Loucy (cell line): ENCODE results near the gene KRT34.

Experiments
- H2AFZ ChIP-seq: fragments of 200-600 bp; sonication (generic); 2 replicates; pipeline ENCODE4 v1.6.0; 2016; ENCODE audit warnings: antibody characterized with exemption, mild to moderate bottlenecking, low read length, moderate library complexity
- H3F3A ChIP-seq: fragments of 200-600 bp; 2 replicates; pipeline ENCODE4 v1.6.0; 2016; ENCODE audit warnings: antibody characterized with exemption, low read depth, mild to moderate bottlenecking
- H3K27me3 ChIP-seq: fragments of 200-600 bp; sonication (generic); 2 replicates; pipeline ENCODE4 v1.6.1; 2014; ENCODE audit warnings: low read length, mild to moderate bottlenecking; ENCODE audit not compliant: insufficient read depth, poor library complexity, severe bottlenecking
- H3K36me3 ChIP-seq: fragments of 200-600 bp; sonication (generic); 2 replicates; pipeline ENCODE4 v1.6.1; 2016; ENCODE audit warnings: low read length; ENCODE audit not compliant: insufficient read depth
- H3K4me1 ChIP-seq: fragments of 200-600 bp; sonication (generic); 2 replicates; pipeline ENCODE4 v1.5.1; 2014; ENCODE audit warnings: low read length, mild to moderate bottlenecking; ENCODE audit not compliant: insufficient read depth, poor library complexity, severe bottlenecking
- H3K4me2 ChIP-seq: fragments of 200-600 bp; sonication (generic); 2 replicates; pipeline ENCODE4 v1.6.0; 2014; ENCODE audit warnings: antibody characterized with exemption, low read length, low read depth, mild to moderate bottlenecking; ENCODE audit not compliant: poor library complexity, severe bottlenecking
- H3K4me3 ChIP-seq: fragments of 200-600 bp; sonication (generic); 2 replicates; pipeline ENCODE4 v1.5.1; 2014; ENCODE audit warnings: low read length, mild to moderate bottlenecking, mixed read lengths; ENCODE audit not compliant: poor library complexity, severe bottlenecking
- H3K79me2 ChIP-seq: fragments of 200-600 bp; sonication (generic); 2 replicates; pipeline ENCODE4 v1.6.1; 2014; ENCODE audit warnings: low read length; ENCODE audit not compliant: insufficient read depth
- H3K9ac ChIP-seq: fragments of 200-600 bp; sonication (generic); 2 replicates; pipeline ENCODE4 v1.6.0; 2014; ENCODE audit warnings: mild to moderate bottlenecking, low read depth, low read length, moderate library complexity; ENCODE audit not compliant: poor library complexity, severe bottlenecking
- H3K9me2 ChIP-seq: fragments of 200-600 bp; sonication (generic); replicated peaks from 2 replicates; pipeline ENCODE4 v1.6.1; 2016; ENCODE audit warnings: low read depth, low read length, mixed read lengths
- H3K9me3 ChIP-seq: fragments of 200-600 bp; sonication (generic); 2 replicates; pipeline ENCODE4 v1.6.1; 2014; ENCODE audit warnings: mild to moderate bottlenecking, antibody characterized with exemption, low read length, low read depth; ENCODE audit not compliant: insufficient read depth
- H4K20me1 ChIP-seq: fragments of 200-600 bp; sonication (generic); 2 replicates; pipeline ENCODE4 v1.6.0; 2014; ENCODE audit warnings: antibody characterized with exemption, low read length, mild to moderate bottlenecking; ENCODE audit not compliant: insufficient read depth, poor library complexity, severe bottlenecking
- CTCF ChIP-seq: fragments of 200-600 bp; sonication (generic); conservative IDR thresholded peaks from 2 replicates; pipeline ENCODE4 v1.5.1; 2014; ENCODE audit warnings: mild to moderate bottlenecking, antibody characterized with exemption, low read length
- EZH2phosphoT487 ChIP-seq: fragments of 200-600 bp; IDR thresholded peaks from 2 replicates; pipeline ENCODE4 v1.6.1; 2018; ENCODE audit warnings: antibody characterized with exemption, mild to moderate bottlenecking, moderate library complexity, borderline replicate concordance

KRT34 gene

GRCh38 chr17:41328207-41328606 lies 53.9 kb downstream of the KRT34 start:
- H3K4me2 ChIP-seq = no peak overlapping the region
- H3F3A ChIP-seq = no peaks in the 10 kb centered on the region

More at GRCh38 chr17:41328207-41328606, 53.9 kb downstream of the KRT34 start:
- H3K4me1 ChIP-seq = no peaks in the 10 kb centered on the region
- H3K79me2 ChIP-seq = no peaks in the 10 kb centered on the region
- H3K4me3 ChIP-seq = no peak overlapping the region
- no peaks in the 10 kb centered on the region for H3K9me2 ChIP-seq
- no peaks in the 10 kb centered on the region for H3K9me3 ChIP-seq
- no peaks in the 10 kb centered on the region for H3K27me3 ChIP-seq
- H3K9ac ChIP-seq = no peak overlapping the region
- no peak overlapping the region for H2AFZ ChIP-seq
- no peak for TF ChIP-seq EZH2phosphoT487
- no peak for TF ChIP-seq CTCF
- no peaks in the 10 kb centered on the region for H4K20me1 ChIP-seq
- H3K36me3 ChIP-seq = no peaks in the 10 kb centered on the region
